Retinal pigment epithelial cell (primary cell): ENCODE data around the gene HOXA5.

ENCODE experiments used
- DNase-seq: peaks from one replicate; pipeline ENCODE4 v3.0.0-alpha.2; 2010; ENCODE audit warnings: low read depth
- H3K4me3 ChIP-seq: 2 replicates; pipeline ENCODE4 v1.5.1; 2011; ENCODE audit warnings: mild to moderate bottlenecking, low read length, control low read depth, moderate library complexity
- TF ChIP-seq, protein P1 (sequence below): conservative IDR thresholded peaks from 2 replicates; pipeline ENCODE4 v1.5.1; 2011; ENCODE audit warnings: low read depth, low read length, control low read depth, inconsistent platforms

Gene HOXA5

DNA sequence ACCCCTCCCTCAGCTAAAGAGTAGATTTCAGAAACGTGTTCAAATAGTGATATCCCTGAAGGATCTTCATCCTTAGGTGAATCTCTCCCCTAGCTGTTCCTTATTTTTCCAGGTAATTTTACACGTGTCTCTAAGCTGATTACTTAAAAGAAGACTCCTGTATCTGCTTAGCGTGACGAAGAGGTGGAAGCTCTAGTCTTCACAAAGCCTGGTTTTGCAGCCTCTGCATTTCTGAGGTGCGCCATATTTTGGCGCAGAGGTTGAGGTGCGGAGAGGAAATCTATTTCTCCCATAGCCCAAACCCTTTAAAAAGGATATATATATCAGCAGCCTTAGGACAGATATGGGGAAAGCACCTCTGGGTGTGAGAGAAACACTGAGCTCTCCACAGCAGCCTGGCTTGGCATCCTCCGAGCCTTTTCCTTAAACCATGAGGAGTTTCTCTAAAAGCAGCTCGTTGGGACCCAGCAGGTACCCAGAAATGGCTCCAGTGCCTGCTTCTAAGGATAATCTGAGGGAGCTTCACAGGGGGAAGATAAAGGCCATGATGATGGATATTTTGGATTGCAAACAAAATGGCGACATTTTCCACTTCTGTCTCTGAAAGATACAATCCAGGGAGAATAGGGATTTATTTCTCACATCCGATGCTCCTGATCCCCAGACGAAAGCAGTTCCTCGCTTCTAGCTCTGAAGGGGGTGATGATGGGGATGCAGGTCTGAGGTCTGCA lies 38.0 kb downstream of the HOXA5 start:
- TF ChIP-seq, protein P1, sequence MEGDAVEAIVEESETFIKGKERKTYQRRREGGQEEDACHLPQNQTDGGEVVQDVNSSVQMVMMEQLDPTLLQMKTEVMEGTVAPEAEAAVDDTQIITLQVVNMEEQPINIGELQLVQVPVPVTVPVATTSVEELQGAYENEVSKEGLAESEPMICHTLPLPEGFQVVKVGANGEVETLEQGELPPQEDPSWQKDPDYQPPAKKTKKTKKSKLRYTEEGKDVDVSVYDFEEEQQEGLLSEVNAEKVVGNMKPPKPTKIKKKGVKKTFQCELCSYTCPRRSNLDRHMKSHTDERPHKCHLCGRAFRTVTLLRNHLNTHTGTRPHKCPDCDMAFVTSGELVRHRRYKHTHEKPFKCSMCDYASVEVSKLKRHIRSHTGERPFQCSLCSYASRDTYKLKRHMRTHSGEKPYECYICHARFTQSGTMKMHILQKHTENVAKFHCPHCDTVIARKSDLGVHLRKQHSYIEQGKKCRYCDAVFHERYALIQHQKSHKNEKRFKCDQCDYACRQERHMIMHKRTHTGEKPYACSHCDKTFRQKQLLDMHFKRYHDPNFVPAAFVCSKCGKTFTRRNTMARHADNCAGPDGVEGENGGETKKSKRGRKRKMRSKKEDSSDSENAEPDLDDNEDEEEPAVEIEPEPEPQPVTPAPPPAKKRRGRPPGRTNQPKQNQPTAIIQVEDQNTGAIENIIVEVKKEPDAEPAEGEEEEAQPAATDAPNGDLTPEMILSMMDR, result no peak
- no peak overlapping the region for H3K4me3 ChIP-seq

DNA sequence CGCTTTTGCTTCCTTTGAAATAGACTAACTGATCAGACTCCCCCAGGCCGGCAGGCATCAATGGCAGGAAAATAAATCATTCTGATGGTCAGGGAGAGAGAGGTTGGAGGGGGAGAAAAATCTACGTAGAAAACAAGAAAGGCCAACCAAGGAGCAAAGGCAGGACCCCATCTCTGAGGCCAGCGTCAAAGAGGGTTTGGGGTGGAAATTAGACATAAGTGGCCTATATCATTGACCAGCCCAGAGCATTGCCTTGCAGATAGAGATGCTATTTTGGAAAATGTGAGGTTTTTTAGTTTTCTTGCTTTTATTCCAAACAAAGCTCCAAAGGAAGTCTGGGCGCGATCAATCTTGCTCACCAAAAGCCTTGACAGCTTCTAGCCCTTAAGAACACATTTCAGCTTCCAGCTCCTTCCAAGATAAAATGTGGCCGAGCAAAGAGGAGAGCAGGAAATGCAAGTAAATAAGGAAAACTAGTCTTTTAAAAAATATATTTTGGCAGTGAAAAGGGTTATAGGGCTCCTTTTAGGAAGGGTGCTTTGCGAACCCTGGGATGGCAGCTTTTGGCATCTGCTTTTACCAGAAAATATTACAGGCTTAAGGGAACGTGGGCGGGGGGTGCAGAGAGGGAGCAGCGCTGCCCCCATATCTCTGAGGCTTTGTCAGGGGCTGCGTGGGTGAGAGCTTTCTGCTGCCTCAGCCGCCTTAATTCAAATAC lies 39.0 kb downstream of the HOXA5 start:
- TF ChIP-seq, protein P1, result no peak

More for the DNA sequence above, 38.0 kb downstream of the HOXA5 start:
- no peak for DNase-seq

DNA sequence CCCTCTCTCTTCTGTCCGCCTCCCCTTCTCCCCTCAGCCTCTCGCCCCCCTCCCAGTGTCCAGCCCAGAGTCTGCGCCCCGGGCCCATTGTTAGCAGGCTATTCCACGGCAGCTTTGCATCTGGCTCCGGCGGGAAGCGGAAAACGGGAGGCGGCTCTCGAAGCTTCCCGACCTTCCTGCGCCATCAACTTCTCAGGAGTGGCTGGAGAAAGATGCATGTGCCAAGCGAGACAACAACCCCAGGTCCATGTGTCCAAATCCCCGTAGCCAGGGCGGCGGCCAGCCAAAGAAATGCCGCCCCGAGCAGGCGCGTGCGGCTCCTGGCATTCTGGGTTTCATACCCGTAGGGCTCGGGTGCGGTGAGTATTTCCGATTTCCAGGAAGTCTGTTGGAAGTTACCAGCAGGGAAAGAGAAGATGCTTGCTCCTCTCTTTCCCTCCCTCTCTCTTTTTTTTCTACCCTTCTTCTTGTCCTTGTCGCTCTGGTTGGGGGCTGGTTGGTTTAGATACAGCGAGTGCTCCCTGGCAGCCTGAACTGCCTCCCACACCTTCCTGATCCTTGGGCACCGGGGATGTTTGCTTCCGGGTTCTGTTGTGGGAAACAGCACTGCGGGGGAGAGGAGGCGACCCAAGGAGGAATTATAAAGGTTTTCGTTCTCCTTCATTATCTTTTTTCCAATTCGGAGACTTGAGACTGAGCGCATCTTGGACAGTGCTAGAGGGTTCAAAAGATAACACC lies 39.8 kb downstream of the HOXA5 start:
- H3K4me3 ChIP-seq, result no peak overlapping the region
- DNase-seq, result no peak
- TF ChIP-seq, protein P1, result no peak

More for the DNA sequence above, 39.0 kb downstream of the HOXA5 start:
- no peak for DNase-seq
- H3K4me3 ChIP-seq, result no peak overlapping the region

DNA sequence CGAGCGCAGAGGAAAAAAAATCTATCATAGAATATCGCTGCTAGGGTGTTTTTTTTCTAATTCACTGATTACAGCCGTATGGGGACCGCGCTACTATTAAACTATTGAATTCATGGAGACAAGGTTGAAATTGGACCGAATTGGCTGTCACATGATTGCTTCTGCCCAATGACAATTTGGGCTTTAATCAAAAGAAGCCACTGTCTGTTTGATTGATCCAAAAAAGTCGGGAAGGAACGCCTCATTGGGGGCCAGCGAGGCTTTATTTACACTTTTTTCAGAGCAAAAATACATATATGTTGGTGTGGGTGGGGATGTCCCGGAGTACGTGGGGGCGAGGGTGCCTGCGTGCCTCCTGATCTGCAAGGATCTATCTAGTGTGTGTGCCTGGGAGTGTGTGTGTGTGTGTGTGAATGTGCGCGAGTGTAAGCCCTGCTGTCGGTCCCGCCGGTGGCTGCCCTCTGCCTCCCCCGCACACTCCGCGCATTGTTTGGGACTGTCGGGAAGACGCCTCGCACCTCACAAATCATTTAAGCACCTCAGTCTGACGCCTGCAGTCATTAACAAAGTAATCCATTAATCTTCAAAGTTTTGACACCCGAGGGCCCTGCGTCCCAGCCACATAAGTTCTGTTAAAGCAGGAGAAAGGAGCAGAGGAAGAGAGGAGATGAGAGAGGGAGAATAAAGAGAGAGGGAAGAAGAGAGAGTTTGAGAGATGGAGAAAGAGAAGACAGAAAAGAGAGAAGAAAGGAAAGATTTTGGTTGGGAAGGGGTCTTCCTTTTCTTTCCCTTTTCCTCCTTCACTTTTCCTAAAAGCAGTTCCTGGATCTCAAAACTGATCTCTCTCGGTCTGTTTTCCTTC lies 40.7 kb downstream of the HOXA5 start, which contains the start of gene HOXA2:
Gene HOXA2 (minus strand): TSS at position 103 of the 862 bp plus-strand sequence. CDS start 183 bp downstream, outside the sequence.
- DNase-seq, result no peak
- TF ChIP-seq, protein P1, result no peak
- H3K4me3 ChIP-seq, result no peak within 1 kb of the TSS

DNA sequence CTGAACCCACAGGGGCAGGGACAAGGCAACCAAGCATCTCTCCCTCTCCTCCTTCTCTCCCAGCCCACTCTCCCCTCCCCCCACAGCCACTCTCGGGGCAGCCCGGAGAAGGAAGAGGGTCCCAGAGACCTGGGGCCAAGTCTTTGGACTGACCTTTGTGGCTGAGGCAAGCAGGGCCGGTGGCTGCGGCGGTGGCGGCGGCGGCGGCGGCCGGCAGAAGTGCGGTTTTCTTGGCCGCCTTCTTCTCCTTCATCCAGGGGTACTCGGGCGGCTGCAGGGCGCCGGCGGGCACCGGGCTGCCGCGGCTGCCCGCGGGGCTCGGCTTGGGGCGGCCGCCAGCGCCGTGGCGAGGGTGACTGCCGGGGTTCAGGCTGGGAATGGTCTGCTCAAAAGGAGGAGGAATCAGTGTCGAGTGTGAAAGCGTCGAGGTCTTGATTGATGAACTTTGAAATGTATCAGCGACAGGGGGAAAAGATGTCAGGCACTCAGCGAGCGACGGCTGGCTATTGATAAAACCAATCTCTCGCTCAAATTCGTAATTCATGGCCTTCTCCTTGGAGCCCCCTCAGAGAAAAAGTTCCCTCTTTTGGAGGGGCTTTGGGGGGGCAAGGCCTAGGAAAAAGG lies 41.4 kb downstream of the HOXA5 start:
- H3K4me3 ChIP-seq, result no peak overlapping the region
- TF ChIP-seq, protein P1, result no peak
- DNase-seq, result no peak
